Transverse colon (tissue), 4 donors: Measurements from ENCODE around the gene RAPGEF1. TPM values are rescaled to one million over a fixed set of nuclear protein-coding genes. Genes with fewer than 3 reads are reported as not detected.

Experiments
- DNase-seq: peaks from one replicate; pipeline ENCODE4 v3.0.0-alpha.2; 2019
- H3K27ac ChIP-seq, 4 donors: fragments of 200-600 bp; sonication (generic); 2 replicates each; pipeline ENCODE4 v1.5.1; 2016 to 2018; ENCODE audit warnings: inconsistent platforms in 4 of 4
- H3K27me3 ChIP-seq: fragments of 200-600 bp; sonication (generic); 2 replicates; pipeline ENCODE4 v1.5.1; 2017; ENCODE audit warnings: inconsistent platforms
- H3K36me3 ChIP-seq, 4 donors: fragments of 200-600 bp; sonication (generic); 2 replicates each; pipeline ENCODE4 v1.5.1; 2017 to 2019; ENCODE audit warnings: inconsistent platforms in 4 of 4
- H3K4me1 ChIP-seq, 4 donors: fragments of 200-600 bp; sonication (generic); 2 replicates each; pipeline ENCODE4 v1.5.1; 2017 to 2020; ENCODE audit warnings: inconsistent platforms in 4 of 4
- H3K4me3 ChIP-seq, 4 donors: fragments of 200-600 bp; sonication (generic); 1 replicate in 1 of 4; 2 replicates in 3 of 4; pipeline versions ENCODE4 v1.5.1 to v1.6.1; 2017 to 2019; ENCODE audit warnings: inconsistent platforms in 4 of 4
- H3K9me3 ChIP-seq, 2 donors: fragments of 200-600 bp; sonication (generic); 2 replicates each; pipeline ENCODE4 v1.5.1; 2017 to 2019; ENCODE audit warnings: inconsistent platforms in 2 of 2
- CTCF ChIP-seq, 5 experiments: fragments of 200-600 bp in 3 of 5; fragments of 450-650 bp in 2 of 5; sonication (generic) in 3 of 5; IDR thresholded peaks; 1 replicate in 2 of 5; 2 replicates in 3 of 5; pipeline ENCODE4 v1.5.1; 2016 to 2017; ENCODE audit warnings: antibody characterized with exemption in 5 of 5, inconsistent platforms in 3 of 5, mild to moderate bottlenecking in 2 of 5, moderate library complexity in 1 of 5
- EP300 ChIP-seq: sonication (generic); formaldehyde crosslinking; IDR thresholded peaks from one replicate; pipeline ENCODE4 v1.6.1; 2017; ENCODE audit warnings: antibody characterized with exemption, low read depth
- POLR2A ChIP-seq: fragments of 450-650 bp; IDR thresholded peaks from one replicate; pipeline ENCODE4 v1.6.1; 2016; ENCODE audit warnings: antibody characterized with exemption, mild to moderate bottlenecking, moderate library complexity
- POLR2AphosphoS5 ChIP-seq, 3 donors: sonication (generic); formaldehyde crosslinking; IDR thresholded peaks; one replicate each; pipeline ENCODE4 v1.6.1; 2016; ENCODE audit warnings: antibody characterized with exemption in 3 of 3
- WGBS, 2 donors: methylation state at CpG; one replicate each; pipeline ENCODE4 v1.1.5; 2018; ENCODE audit warnings: low coverage in 1 of 2; 5-methylcytosine and 5-hydroxymethylcytosine counted together
- in situ Hi-C, 4 donors: fragments of 200-750 bp; cut with MboI; loops; one replicate each; pipeline versions ENCODE4 v1.15.0 to v1.15.1; 2017; ENCODE audit warnings: low sequenced_read_pairs in 3 of 4, low pct_ligation_motif_present in 1 of 4, low pct_unique_long_range_greater_than_20kb in 1 of 4
- intact Hi-C: fragments of 100-400 bp; cut with DNase I; formaldehyde crosslinking; loops from one replicate; pipeline ENCODE4 v1.15.1; 2023; ENCODE audit warnings: low total_unique reads
- total RNA-seq, 4 donors: library from RNA; depleted of rRNA; stranded (reverse); fragments of >200 nt; gene quantifications; one replicate each; pipeline ENCODE4 v1.1.0, GENCODE V29; 2016

RAPGEF1 gene
- total RNA-seq, 4 donors from 2014 or later = 49.8 to 86.0 (median 55.1) TPM

GRCh38 chr9:131774636-131775035, 34.8 kb upstream of the RAPGEF1 start:
- Histone ChIP-seq H3K36me3 (no peaks in the 10 kb centered on the region), H3K27me3 (peaks cover 4% of the 10 kb centered on the region), H3K9me3 (no peaks in the 10 kb centered on the region), H3K4me3 (no peak overlapping the region), H3K27ac (no peak overlapping the region), H3K4me1 (no peaks in the 10 kb centered on the region)
- in situ Hi-C loops = loop anchor here in 1 of 4 donors (25.0 kb wide), 1 partner anchor 338 kb away; no protein-coding TSS in a partner anchor
- WGBS, 2 donors = 88% methylated on average over 5 of the region's 6 CpGs; no CpG with 5 or more reads in 1 of the 2 donors
- intact Hi-C loops = no loop called here
- DNase-seq = no peak
- TF ChIP-seq CTCF (IDR thresholded peaks at IDR 0.05) = no peak
- no peak for TF ChIP-seq POLR2A
- no peak for TF ChIP-seq EP300

GRCh38 chr9:131773911-131774379, 34.1 kb upstream of the RAPGEF1 start:
- TF ChIP-seq POLR2AphosphoS5 (IDR thresholded peaks at IDR 0.05) (no peak), POLR2A (no peak), CTCF (IDR thresholded peaks at IDR 0.05) (no peak), EP300 (no peak)
- Histone ChIP-seq H3K4me3 (no peak overlapping the region), H3K27ac (no peak overlapping the region), H3K27me3 (peaks cover 4% of the 10 kb centered on the region), H3K9me3 (no peaks in the 10 kb centered on the region), H3K36me3 (no peaks in the 10 kb centered on the region), H3K4me1 (no peaks in the 10 kb centered on the region)
- intact Hi-C loops = no loop called here
- in situ Hi-C loops = no loop called here
- peak; percentile 11 for DNase-seq
- 15% methylated on average over 6 of the region's 6 CpGs; no CpG with 5 or more reads in 1 of the 2 donors for WGBS, 2 donors

- no peak for DNase-seq
- Histone ChIP-seq H3K9me3 (no peaks in the 10 kb centered on the region), H3K4me3 (no peak overlapping the region), H3K27me3 (peaks cover 4% of the 10 kb centered on the region), H3K36me3 (no peaks in the 10 kb centered on the region), H3K4me1 (no peaks in the 10 kb centered on the region), H3K27ac (no peak overlapping the region)
- TF ChIP-seq POLR2A (no peak), CTCF (IDR thresholded peaks at IDR 0.05) (no peak), EP300 (no peak), POLR2AphosphoS5 (IDR thresholded peaks at IDR 0.05) (no peak)
- in situ Hi-C loops = no loop called here
- intact Hi-C loops = no loop called here
- 79% methylated on average over 3 of the region's 3 CpGs; no CpG with 5 or more reads in 1 of the 2 donors for WGBS, 2 donors
Observed at GRCh38 chr9:131772940-131773339, 33.1 kb upstream of the RAPGEF1 start.

GRCh38 chr9:131771646-131772045, 31.8 kb upstream of the RAPGEF1 start:
- Histone ChIP-seq H3K4me3 (no peak overlapping the region), H3K36me3 (no peaks in the 10 kb centered on the region), H3K27me3 (peaks cover 5% of the 10 kb centered on the region), H3K4me1 (no peaks in the 10 kb centered on the region), H3K27ac (no peak overlapping the region), H3K9me3 (no peaks in the 10 kb centered on the region)
- no peak for DNase-seq
- WGBS, 2 donors = 82% methylated on average over 3 of the region's 3 CpGs; no CpG with 5 or more reads in 1 of the 2 donors
- in situ Hi-C loops (no loop called here), intact Hi-C loops (no loop called here)
- TF ChIP-seq POLR2AphosphoS5 (IDR thresholded peaks at IDR 0.05) = no peak
- TF ChIP-seq EP300 = no peak
- no peak for TF ChIP-seq CTCF (IDR thresholded peaks at IDR 0.05)
- no peak for TF ChIP-seq POLR2A
